SU-DHL-6 (cell line): ENCODE measurements around the gene IFI30.
"Not testable (repeated sequence)": the region's sequence is repeated elsewhere in the genome, so short reads cannot be mapped to it uniquely, and the experiment has no call there.

ENCODE experiments used
- H2AFZ ChIP-seq: fragments of 200-600 bp; sonication (generic); 2 replicates; pipeline ENCODE4 v1.6.1; 2014; ENCODE audit warnings: low read depth, mild to moderate bottlenecking, moderate library complexity, mixed read lengths, antibody characterized with exemption, low read length; ENCODE audit not compliant: severe bottlenecking
- H3F3A ChIP-seq: fragments of 200-600 bp; shearing (Covaris generic); 2 replicates; pipeline ENCODE4 v1.6.0; 2016; ENCODE audit warnings: antibody characterized with exemption, mild to moderate bottlenecking; ENCODE audit not compliant: insufficient read depth
- H3K27ac ChIP-seq: fragments of 200-600 bp; sonication (generic); 2 replicates; pipeline ENCODE4 v1.5.1; 2016; ENCODE audit warnings: low read depth, mild to moderate bottlenecking, low read length, moderate library complexity, mixed read lengths
- H3K27me3 ChIP-seq: fragments of 200-600 bp; sonication (generic), shearing (Covaris generic); 2 replicates; pipeline ENCODE4 v1.6.0; 2014; ENCODE audit warnings: mild to moderate bottlenecking, low read length
- H3K36me3 ChIP-seq: fragments of 200-600 bp; sonication (generic); 2 replicates; pipeline ENCODE4 v1.6.1; 2014; ENCODE audit warnings: mild to moderate bottlenecking, low read length, mixed read lengths
- H3K4me2 ChIP-seq: fragments of 300-600, 200-600 bp; shearing (Covaris generic), sonication (generic); 2 replicates; pipeline ENCODE4 v1.6.0; 2014; ENCODE audit warnings: low read length, low read depth, mild to moderate bottlenecking; ENCODE audit not compliant: poor library complexity, severe bottlenecking
- H3K4me3 ChIP-seq: fragments of 200-600 bp; sonication (generic); 2 replicates; pipeline ENCODE4 v1.5.1; 2014; ENCODE audit warnings: antibody characterized with exemption, low read length, mild to moderate bottlenecking, mixed read lengths; ENCODE audit not compliant: insufficient read depth, poor library complexity, severe bottlenecking
- H3K79me2 ChIP-seq: fragments of 200-600 bp; sonication (generic); 2 replicates; pipeline ENCODE4 v1.6.1; 2014; ENCODE audit warnings: mild to moderate bottlenecking, low read length, moderate library complexity; ENCODE audit not compliant: insufficient read depth
- H3K9ac ChIP-seq: fragments of 200-600 bp; sonication (generic); 2 replicates; pipeline ENCODE4 v1.7.0; 2014; ENCODE audit warnings: mild to moderate bottlenecking, low read length
- H3K9me2 ChIP-seq: fragments of 200-600 bp; sonication (generic); replicated peaks from 2 replicates; pipeline ENCODE4 v1.6.1; 2014; ENCODE audit warnings: low read length; ENCODE audit not compliant: insufficient read depth
- H3K9me3 ChIP-seq: fragments of 200-600 bp; sonication (generic); 2 replicates; pipeline ENCODE4 v1.6.1; 2014; ENCODE audit warnings: low read length, mixed read lengths; ENCODE audit not compliant: insufficient read depth
- H4K20me1 ChIP-seq: fragments of 200-600 bp; sonication (generic); 2 replicates; pipeline ENCODE4 v1.6.1; 2014; ENCODE audit warnings: low read depth, mild to moderate bottlenecking, antibody characterized with exemption, low read length, moderate library complexity, mixed read lengths
- EZH2phosphoT487 ChIP-seq: fragments of 200-600 bp; sonication (generic), shearing (Covaris generic); conservative IDR thresholded peaks from 2 replicates; pipeline ENCODE4 v1.6.1; 2018; ENCODE audit warnings: mild to moderate bottlenecking, antibody characterized with exemption, low read length, moderate library complexity, mixed read lengths
- TF ChIP-seq, protein P1 (sequence below): fragments of 200-600 bp; sonication (generic); IDR thresholded peaks from one replicate; pipeline ENCODE4 v1.5.1; 2017; ENCODE audit warnings: antibody characterized with exemption, mild to moderate bottlenecking, low read length, moderate library complexity; ENCODE audit not compliant: insufficient read depth, poor library complexity, severe bottlenecking

Gene IFI30

DNA sequence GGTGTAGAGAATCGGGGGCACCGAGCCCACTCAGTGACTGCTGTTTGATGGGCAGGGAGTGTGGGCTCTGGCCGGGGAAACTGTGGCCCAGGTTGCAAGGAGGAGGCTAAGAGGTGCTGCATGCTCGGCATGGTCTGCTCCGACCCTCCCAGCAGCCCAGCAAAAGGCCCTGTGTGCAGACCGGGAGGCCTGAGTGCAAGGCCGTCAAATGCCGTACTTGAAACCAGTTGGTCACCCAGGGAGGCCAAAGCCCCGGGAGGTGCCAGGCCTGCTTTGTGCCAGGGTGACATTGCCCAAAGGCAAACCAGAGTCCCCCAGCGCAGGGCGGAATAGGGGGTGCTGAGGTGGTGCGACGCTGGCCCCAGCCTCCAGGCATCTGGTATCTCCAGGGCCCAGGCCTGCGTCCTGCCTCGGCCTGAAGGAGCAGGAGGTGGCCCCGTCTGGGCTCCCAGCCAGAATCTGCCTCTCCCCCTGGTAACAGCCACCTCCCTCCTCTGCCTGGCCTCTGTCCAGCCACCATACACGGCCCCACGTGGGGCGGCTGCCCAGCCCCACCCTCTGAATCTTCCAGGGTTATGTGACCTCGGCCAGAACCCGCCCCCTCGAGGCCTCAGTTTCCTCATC is 16.7 kb upstream of the IFI30 start:
- no peaks in the 10 kb centered on the region for H3K9me2 ChIP-seq
- TF ChIP-seq, protein P1, sequence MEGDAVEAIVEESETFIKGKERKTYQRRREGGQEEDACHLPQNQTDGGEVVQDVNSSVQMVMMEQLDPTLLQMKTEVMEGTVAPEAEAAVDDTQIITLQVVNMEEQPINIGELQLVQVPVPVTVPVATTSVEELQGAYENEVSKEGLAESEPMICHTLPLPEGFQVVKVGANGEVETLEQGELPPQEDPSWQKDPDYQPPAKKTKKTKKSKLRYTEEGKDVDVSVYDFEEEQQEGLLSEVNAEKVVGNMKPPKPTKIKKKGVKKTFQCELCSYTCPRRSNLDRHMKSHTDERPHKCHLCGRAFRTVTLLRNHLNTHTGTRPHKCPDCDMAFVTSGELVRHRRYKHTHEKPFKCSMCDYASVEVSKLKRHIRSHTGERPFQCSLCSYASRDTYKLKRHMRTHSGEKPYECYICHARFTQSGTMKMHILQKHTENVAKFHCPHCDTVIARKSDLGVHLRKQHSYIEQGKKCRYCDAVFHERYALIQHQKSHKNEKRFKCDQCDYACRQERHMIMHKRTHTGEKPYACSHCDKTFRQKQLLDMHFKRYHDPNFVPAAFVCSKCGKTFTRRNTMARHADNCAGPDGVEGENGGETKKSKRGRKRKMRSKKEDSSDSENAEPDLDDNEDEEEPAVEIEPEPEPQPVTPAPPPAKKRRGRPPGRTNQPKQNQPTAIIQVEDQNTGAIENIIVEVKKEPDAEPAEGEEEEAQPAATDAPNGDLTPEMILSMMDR, result no peak
- TF ChIP-seq EZH2phosphoT487, result no peak
- H3F3A ChIP-seq, result 0 out of 2 replicates have a peak, but pooled peaks cover 13% of the 10 kb centered on the region
- no peak overlapping the region for H3K27ac ChIP-seq
- H3K9ac ChIP-seq, result no peak overlapping the region; the same call in 1 of the 2 replicates
- H4K20me1 ChIP-seq, result no peaks in the 10 kb centered on the region
- no peaks in the 10 kb centered on the region for H3K9me3 ChIP-seq
- no peak overlapping the region for H3K4me3 ChIP-seq
- no peak overlapping the region for H2AFZ ChIP-seq
- no peaks in the 10 kb centered on the region for H3K27me3 ChIP-seq
- H3K79me2 ChIP-seq, result peaks cover 21% of the 10 kb centered on the region
- no peaks in the 10 kb centered on the region for H3K36me3 ChIP-seq
- H3K4me2 ChIP-seq, result no peak overlapping the region

GRCh38 chr19:18157465-18158063 is 16.0 kb upstream of the IFI30 start:
- Histone ChIP-seq H3K27me3 (no peaks in the 10 kb centered on the region), H3K4me2 (no peak overlapping the region), H3K9me2 (no peaks in the 10 kb centered on the region)

GRCh38 chr19:18158467-18158866 is 15.1 kb upstream of the IFI30 start:
- TF ChIP-seq, protein P1, result no peak
- no peak for TF ChIP-seq EZH2phosphoT487
- H3K36me3 ChIP-seq, result no peaks in the 10 kb centered on the region
- H3K79me2 ChIP-seq, result peaks cover 18% of the 10 kb centered on the region
- H3K27me3 ChIP-seq, result no peaks in the 10 kb centered on the region
- H4K20me1 ChIP-seq, result no peaks in the 10 kb centered on the region
- no peak overlapping the region for H2AFZ ChIP-seq
- H3K27ac ChIP-seq, result no peak overlapping the region
- 0 out of 2 replicates have a peak, but pooled peaks cover 13% of the 10 kb centered on the region for H3F3A ChIP-seq
- no peak overlapping the region for H3K4me2 ChIP-seq
- no peaks in the 10 kb centered on the region for H3K9me2 ChIP-seq
- no peak overlapping the region for H3K9ac ChIP-seq
- H3K4me3 ChIP-seq, result no peak overlapping the region
- H3K9me3 ChIP-seq, result no peaks in the 10 kb centered on the region

More at GRCh38 chr19:18157465-18158063, 16.0 kb upstream of the IFI30 start:
- no peak overlapping the region for H3K27ac ChIP-seq
- H4K20me1 ChIP-seq, result no peaks in the 10 kb centered on the region
- H3K4me3 ChIP-seq, result no peak overlapping the region
- H3K9me3 ChIP-seq, result no peaks in the 10 kb centered on the region
- 0 out of 2 replicates have a peak, but pooled peaks cover 13% of the 10 kb centered on the region for H3F3A ChIP-seq
- H2AFZ ChIP-seq, result no peak overlapping the region
- peaks cover 21% of the 10 kb centered on the region for H3K79me2 ChIP-seq
- TF ChIP-seq, protein P1, result no peak
- no peak for TF ChIP-seq EZH2phosphoT487
- no peaks in the 10 kb centered on the region for H3K36me3 ChIP-seq
- H3K9ac ChIP-seq, result no peak overlapping the region; the same call in 1 of the 2 replicates

GRCh38 chr19:18159059-18159616 is 14.5 kb upstream of the IFI30 start:
- not testable (repeated sequence) for H3K4me3 ChIP-seq, H3K4me2 ChIP-seq
- peaks cover 11% of the 10 kb centered on the region for H3K79me2 ChIP-seq

More at GRCh38 chr19:18159059-18159616, 14.5 kb upstream of the IFI30 start:
- H3F3A ChIP-seq, result 0 out of 2 replicates have a peak, but pooled peaks cover 13% of the 10 kb centered on the region
- not testable (repeated sequence) for H3K9ac ChIP-seq, H3K36me3 ChIP-seq, H2AFZ ChIP-seq, H3K9me3 ChIP-seq, H3K27me3 ChIP-seq, H3K27ac ChIP-seq, H4K20me1 ChIP-seq, H3K9me2 ChIP-seq
